ENCODE results near the gene SPZ1. TPM values are rescaled to one million over a fixed set of nuclear protein-coding genes. Genes with fewer than 3 reads are reported as not detected.

Gene SPZ1
- total and polyA plus RNA-seq, 10 of the 15 experiments (the other 5 are each of a cell fraction or from before 2014, with no cell fraction given) = not detected

- DNase-seq (ENCODE audit: low read depth, low spot score) (no peak), FAIRE-seq (no peak), ATAC-seq (no peak)
- ChIA-PET SMC1A (ENCODE audit: uncharacterized antibody, unreplicated experiment) (interaction anchor here (1.1 to 1.9 kb wide), 2 partner anchors 11 to 197 kb away, joined by 3 to 7 read pairs; no protein-coding TSS in a partner anchor), RAD21 (ENCODE audit: unreplicated experiment) (interaction anchor here (1.4 kb wide), 1 partner anchor 198 kb away, joined by 4 read pairs; no protein-coding TSS in a partner anchor), POLR2A (no interaction called here), CTCF (interaction anchor here (1.0 to 1.2 kb wide), 3 partner anchors 19 to 206 kb away, joined by 3 to 5 read pairs (median 4); no protein-coding TSS in a partner anchor)
- Histone ChIP-seq H3K36me3 (ENCODE audit: control insufficient read depth in 2 of 2, insufficient read depth in 2 of 2, low read length in 1 of 2) (no peaks in the 10 kb centered on the region), H3K4me1 (ENCODE audit: control insufficient read depth, insufficient read depth, low read length) (no peaks in the 10 kb centered on the region), H3K79me2 (ENCODE audit: control insufficient read depth, insufficient read depth, low read length) (no peaks in the 10 kb centered on the region), H3K9me3 (replicated peaks; ENCODE audit: control insufficient read depth, insufficient read depth, low read length) (no peaks in the 10 kb centered on the region), H3K4me2 (ENCODE audit: control insufficient read depth, insufficient read depth) (no peak overlapping the region), H3K27ac (ENCODE audit: control insufficient read depth, insufficient read depth) (no peak overlapping the region), H4K20me1 (ENCODE audit: control insufficient read depth, insufficient read depth) (no peaks in the 10 kb centered on the region), H2AFZ (ENCODE audit: control insufficient read depth, low read depth, low read length) (no peak overlapping the region), H3K27me3 (replicated peaks in 1 of 2; ENCODE audit: control insufficient read depth in 2 of 2, insufficient read depth in 2 of 2, low read length in 1 of 2) (no peaks in the 10 kb centered on the region), H3K4me3 (no peak overlapping the region), H3K9ac (ENCODE audit: control insufficient read depth, insufficient read depth, low read length) (no peak overlapping the region)
- in situ Hi-C loops (cut with MboI) = no loop called here
- intact Hi-C loops (cut with micrococcal nuclease; ENCODE audit: unreplicated experiment) = no loop called here
- WGBS (ENCODE audit: insufficient coverage, insufficient replicate concordance, low lambda C conversion rate, missing lambda C conversion rate) = 0% methylated on average over 2 of the region's 2 CpGs
- no TSS peak for BruUV-seq (replicated peaks)
- TF ChIP-seq PML (IDR thresholded peaks at IDR 0.05; ENCODE audit: low read length) (no peak), MXI1 (IDR thresholded peaks at IDR 0.05; ENCODE audit: low read depth, low read length) (no peak), CBFB (IDR thresholded peaks at IDR 0.05; ENCODE audit: low read depth) (no peak), BCL3 (IDR thresholded peaks at IDR 0.05; ENCODE audit: borderline replicate concordance, insufficient read depth, low read depth, low read length, poor library complexity, severe bottlenecking) (no peak), JUND (IDR thresholded peaks at IDR 0.05; ENCODE audit: low read depth, low read length) (no peak), ZSCAN29 (IDR thresholded peaks at IDR 0.05) (no peak), MEF2B (IDR thresholded peaks at IDR 0.05; ENCODE audit: partially characterized antibody, poor library complexity, severe bottlenecking) (no peak), YY1 (IDR thresholded peaks at IDR 0.05; ENCODE audit: low read depth, low read length) (no peak), FOXK2 (IDR thresholded peaks at IDR 0.05) (no peak), KAT2A (conservative IDR thresholded peaks at IDR 0.05; ENCODE audit: control insufficient read depth, low read depth, low read length) (no peak), YBX1 (IDR thresholded peaks at IDR 0.05) (no peak), HDGF (IDR thresholded peaks at IDR 0.05) (no peak), SIN3A (IDR thresholded peaks at IDR 0.05; ENCODE audit: low read depth, low read length) (no peak), USF1 (IDR thresholded peaks at IDR 0.05; ENCODE audit: borderline replicate concordance, extremely low read length, insufficient read depth, low read depth, low read length) (no peak), HDAC6 (IDR thresholded peaks at IDR 0.05; ENCODE audit: unreplicated experiment) (no peak), RCOR1 (conservative IDR thresholded peaks at IDR 0.05; ENCODE audit: low read depth, low read length) (no peak)
Measured at GRCh38 chr5:80289320-80289719, 30.5 kb upstream of the SPZ1 start.

All from GM12878 (cell line).